Glomerular visceral epithelial cell (primary cell): ENCODE data around the gene YWHAQ.
A peak's percentile ranks its signal among the peaks of the same experiment; 100 is the strongest.
"Not testable (repeated sequence)": the region's sequence is repeated elsewhere in the genome, so short reads cannot be mapped to it uniquely, and the experiment has no call there.

Experiments
- DNase-seq: peaks from one replicate; pipeline ENCODE4 v3.0.0-alpha.2; 2016; ENCODE audit errors: extremely low spot score

Gene YWHAQ

DNA sequence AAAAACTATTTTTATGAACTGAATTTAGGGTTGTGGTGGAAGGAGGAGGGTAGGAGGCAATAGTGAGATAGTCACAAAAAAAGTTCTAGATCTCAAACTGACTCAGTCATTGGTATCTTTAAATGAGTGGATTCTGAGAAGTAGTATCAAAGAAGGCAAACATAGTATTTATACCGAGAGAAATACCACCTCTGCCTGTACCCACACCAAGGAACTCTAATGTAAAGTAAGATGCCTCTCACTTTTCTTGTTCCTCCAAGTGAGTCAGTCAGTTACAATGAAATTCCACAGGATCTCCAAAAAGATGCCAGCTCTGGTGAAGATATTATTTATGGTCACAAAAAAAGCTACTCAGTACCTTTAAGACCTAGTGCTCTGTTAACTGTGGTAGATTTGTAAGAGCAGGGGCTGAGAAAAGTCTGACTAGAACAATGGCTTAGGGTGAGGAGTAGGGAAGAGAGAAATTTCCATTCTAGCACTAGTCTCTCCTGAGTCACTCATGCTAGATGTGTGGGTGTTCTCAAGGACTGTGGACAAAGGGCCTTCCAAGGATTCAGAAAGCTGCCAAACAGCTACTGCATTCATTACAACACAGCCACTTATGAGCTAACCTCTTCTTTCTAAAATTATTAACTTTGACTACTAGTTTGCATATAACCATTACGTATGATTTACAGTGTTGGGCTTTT, 36.3 kb downstream of the YWHAQ start:
- DNase-seq = peak; percentile 75

DNA sequence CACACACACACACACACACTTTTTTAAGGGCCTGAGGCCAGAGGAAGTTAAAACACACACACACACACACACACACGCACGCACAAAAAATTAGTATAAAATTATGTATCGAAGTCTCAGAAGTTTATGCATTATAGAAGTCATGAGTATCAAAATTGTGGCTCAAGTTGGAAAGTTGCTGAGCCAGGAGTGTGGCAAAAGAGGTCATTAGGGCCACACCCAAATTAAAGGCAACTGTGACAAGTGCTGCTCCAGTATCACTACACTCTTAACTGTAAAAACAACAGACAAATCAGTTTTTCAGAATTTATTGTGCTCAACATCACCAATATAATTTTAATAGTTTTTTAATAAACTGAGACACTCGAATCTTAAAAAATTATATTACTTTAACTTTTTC, 36.9 kb downstream of the YWHAQ start:
- DNase-seq = no peak

DNA sequence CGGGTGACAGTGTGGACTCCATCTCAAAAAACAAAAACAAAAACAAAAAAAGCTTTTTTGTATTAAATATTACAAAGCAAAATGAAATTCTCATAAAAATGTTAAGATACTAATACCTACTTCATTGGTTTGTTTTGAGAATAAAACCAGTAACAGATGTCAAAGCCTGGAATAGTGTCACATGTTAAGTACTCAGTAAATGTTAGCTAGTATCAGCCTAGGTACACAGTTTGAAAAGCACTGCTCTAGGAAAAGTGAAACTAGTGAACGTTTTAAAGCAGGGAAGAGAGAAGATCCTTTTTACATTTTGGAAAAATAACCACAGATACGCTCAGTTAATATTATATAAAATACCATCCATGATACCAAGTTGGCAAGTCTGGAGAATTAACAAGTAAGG, 38.1 kb downstream of the YWHAQ start:
- no peak for DNase-seq

DNA sequence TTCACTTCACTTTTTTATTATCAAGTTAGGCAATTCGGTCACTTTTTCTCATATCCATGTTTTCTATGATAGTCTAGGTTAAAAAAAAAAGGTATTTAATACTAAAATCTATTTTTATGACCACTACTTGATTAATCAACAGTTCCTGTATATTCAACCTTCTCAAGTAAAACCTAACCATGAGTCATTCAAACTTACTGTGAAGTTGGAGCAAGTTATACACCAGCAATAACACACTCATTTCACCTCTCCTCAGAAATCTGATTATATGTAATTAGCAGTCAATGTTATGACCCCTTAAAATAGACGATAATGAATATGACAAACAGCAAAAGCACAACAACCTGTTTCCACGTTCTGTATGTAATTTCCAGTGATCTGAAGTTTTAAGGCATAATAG, 40.2 kb downstream of the YWHAQ start:
- DNase-seq = no peak

DNA sequence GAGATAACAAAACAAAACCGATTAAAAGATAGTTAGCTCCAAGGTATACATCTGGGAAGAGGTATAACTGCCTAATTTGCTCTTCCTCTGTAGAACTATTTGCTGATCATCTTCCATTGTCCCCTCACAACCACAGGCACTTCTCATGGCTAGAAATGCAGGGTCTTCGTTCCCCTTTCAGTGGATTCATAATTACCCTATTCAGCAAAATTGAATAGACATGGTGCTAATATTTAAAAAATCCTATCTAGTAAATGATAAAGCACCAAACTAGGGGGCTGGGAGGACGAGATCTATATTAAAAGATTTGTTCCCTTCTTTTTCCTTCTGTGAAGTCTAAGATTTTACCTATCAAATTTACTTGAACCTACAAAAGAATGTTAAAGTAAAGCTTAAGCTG, 44.3 kb downstream of the YWHAQ start:
- no peak for DNase-seq

DNA sequence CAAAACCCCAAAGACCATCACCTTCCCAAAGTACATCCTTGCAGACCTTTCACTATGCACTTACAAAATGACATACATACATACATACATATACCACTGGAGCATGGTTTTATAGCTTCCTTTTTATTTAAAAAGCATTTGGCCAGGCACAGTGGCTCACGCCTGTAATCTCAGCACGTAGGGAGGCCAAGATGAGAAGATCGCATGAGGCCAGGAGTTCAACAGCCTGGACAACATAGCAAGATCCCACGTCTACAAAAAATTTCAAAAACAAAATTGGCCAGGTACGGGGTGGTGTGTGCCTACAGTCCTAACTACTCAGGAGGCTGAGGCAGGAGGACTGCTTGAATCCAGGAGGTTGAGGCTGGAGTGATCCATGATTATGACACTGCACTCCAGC, 45.3 kb downstream of the YWHAQ start:
- DNase-seq = no peak

DNA sequence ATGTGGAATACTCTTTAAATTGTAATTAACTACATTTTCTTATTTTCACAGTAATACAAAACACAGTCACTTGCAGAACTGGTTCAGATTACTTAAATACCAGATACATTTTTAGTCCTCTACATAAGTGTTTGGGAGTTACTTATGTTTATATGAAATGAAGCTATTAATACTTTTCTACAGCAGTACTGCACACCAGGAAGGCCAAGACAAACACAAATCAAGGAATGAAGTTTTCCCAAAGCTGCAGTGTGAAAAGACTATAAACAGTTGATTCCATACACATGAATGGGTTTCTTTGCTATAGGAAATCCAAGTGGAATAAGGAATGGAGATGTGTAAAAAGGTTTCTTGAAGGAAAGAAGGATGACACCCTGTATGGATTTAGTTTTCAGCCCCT, 45.9 kb downstream of the YWHAQ start:
- not testable (repeated sequence) for DNase-seq

DNA sequence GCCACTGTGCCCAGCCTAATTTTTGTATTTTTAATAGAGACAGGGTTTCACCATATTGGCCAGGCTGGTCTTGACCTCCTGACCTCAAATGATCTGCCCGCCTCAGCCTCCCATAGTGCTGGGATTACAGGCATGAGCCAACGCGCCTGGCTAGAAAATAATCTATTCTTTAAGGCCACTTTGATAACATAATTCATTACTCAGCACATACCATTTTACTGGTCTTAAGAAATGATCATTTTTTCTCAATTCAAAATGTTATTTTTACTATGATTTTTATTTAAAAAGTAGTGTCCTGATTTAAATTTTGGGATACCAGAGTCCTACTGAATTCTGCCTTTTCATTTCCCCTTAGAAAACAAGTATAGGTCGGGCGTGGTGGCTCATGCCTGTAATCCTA, 48.2 kb downstream of the YWHAQ start:
- no peak for DNase-seq

DNA sequence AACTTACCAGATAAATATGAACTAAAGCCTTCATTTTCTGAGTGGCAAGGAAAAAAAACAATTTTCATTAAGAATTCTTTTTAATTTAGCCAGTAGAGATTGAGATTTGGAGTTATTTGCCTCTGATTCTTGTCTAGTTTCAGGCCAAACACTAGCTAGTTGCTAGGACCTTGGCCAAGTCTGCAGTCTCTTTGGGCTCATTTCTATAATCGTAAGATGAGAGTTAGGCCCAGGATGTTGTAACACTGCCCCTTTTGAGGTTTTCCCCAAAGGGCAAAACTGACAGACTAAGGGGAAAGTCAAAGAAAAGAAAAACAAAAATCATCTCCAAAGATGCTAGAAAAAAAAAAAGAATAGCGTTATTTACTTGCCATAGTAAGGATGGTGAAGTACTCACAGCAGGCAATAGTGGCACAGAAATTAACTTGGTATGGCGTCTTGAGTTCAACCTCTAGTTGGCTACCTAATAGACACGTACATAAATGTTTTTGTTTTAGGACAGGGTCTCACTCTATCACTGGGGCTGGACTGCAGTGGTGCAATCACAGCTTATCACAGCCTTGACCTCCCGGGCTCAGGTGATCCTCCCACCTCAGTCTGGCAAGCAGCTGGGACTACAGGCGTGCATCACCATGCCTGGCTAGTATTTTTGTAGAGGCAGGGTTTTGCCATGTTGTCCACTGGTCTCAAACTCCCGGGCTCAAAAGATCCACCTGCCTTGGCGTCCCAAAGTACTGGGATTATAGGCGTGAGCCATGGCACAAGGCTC, 52.1 kb downstream of the YWHAQ start:
- no peak for DNase-seq

DNA sequence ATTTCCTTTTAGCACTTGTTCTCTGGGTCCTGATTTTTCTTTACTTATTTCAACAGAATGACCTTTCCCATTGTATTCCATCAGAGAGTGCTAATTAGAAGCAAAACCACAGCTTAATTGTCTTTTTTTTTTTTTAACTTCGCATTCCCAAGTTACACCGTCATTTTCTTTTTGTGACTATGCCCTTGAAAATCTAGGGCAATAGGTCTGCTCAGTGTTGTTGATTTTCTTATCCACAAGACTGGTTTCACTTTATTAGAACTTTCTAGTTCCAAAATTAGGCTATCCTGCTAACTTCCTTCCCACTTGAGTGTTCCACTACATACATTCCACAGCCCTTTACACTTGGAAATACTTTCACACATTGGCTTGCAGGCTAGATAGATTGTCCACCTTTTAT, 56.5 kb downstream of the YWHAQ start:
- no peak for DNase-seq

DNA sequence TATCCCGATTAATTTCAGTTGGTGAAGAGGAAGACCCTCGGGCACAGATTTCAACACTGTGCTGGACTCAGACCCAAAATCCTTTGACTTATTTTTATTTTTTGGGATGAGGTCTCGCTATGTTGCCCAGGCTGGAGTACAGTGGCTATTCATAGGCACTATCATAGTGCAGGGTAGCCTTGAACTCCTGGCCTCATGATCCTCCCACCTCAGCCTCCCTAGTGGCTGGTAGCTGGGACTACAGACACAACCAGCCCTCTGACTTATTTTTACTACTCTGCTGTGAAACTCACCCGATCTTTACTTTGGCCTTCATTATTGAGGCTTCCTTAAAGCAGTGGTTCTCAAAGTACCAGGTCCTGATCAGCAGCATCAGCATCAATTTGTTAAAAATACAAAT, 57.0 kb downstream of the YWHAQ start:
- DNase-seq = no peak

DNA sequence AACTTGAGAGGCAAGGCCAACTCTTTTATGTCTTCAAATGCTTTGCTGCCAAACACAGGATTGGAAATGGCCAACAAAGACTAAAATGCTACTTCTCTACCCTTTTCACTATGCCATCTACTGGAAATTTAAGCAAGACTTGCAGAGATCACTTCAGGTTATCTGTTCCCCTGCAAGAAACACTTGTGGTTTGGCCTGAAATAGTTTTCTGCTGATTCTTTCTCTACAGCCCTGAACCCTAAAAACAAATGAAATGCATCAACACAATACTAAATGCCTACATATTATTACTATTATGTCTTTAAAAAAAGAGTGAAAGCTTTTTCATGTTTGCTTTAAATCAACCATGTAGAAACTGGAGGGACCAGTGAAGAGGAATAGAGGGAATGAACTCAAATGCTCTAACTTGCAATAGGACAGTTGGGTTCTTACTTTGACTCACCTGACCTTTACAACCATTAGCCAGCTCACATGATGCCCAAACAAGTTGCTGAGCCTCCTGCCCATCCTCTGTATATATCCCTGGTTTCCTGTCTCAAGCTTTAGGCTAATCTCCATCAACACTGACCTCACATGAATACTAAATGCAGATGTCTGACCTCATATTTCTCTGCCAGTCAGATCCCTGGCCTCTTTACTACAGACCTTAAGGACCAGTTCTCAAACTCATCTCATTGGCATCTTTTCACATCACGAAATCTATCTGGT, 57.6 kb downstream of the YWHAQ start:
- no peak for DNase-seq

DNA sequence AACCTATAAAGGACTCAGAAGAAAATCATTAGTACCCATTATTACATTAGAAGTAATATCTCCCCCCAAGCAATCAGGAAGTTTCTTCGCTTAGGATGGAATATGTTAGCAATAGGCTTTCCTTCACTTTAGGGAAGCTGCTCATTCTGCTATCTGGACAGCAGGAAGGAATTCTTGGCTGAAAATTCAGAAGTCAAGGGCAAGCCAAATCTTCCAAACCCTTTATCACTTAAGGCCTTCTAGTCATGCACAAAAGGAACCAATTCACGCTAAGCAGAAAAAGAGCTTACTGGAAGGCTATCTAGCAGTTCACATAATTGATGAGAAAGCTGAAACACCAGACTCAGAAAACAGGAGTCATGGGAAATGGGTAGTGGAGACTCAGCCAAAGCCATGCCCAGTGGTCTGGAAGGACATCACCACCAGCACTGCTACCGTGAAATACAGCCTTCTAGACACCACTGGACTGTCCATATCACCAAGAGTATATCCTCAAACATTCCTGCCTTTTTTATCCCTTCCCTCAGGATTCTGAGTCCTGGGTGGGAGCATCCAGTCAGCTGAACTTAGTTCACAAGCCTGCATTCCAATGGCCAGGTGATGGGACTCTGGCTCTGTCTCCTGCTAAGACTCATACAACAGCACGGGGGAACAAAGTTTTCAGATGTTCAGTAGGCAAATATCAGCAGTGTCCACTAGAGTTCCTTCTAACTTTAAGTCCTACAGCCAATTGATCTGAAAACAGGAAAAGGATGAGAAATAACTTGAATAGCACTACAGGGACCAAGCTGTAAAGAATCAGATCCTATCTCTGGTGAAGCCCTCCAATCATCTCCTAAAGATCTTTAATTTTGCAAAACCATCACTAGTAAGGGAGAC, 60.4 kb downstream of the YWHAQ start:
- no peak for DNase-seq

DNA sequence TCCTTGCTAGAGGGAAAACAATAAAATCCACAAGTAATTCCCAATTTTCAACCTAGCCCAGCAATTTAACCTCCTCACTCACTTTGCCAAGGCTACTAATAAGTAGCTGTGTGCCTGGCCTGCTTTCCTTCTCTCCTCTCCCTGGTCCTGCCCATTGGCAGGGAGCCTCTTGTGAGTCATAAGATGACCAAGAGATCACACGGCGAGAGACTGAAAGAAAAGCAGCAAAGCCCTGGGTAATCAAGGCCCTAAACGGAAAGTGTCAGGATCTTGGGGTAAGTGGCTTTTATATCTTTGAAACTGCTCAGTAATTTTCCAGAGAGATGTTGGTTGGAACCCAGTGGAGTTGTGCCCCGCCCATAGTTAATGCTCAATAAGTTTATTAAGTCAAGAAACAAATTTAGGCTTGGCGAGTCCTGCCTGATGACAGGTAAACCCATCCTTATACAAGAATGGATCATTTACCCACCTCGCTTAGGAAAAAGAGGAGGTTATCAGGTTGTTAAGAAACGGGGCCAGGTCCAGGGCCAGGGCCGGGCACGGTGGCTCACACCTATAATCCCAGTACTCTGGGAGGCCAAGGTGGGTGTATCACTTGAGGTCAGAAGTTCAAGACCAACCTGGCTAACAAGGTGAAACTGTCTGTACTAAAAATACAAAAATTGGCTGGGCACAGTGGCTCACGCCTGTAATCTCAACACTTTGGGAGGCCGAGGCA, 65.2 kb downstream of the YWHAQ start:
- DNase-seq = peak; percentile 78

DNA sequence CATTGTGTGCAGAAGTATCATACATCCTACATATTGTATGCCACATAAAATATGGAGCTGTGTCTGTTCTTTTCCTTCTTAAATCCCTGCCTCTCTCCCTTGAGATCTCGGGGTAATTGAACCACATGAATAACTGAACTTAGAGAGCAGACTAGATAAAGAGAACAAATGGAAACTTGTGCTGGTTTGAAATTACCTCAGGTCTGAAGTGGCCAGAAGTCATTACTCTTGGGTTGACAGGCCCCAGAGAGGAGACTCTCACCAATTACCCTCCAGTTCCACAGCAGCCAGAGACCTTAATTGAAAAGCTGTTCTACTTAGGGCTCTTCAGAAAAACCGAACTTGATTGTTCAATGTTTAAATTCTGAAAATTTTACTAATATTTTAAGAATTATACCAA, 70.2 kb downstream of the YWHAQ start:
- no peak for DNase-seq

DNA sequence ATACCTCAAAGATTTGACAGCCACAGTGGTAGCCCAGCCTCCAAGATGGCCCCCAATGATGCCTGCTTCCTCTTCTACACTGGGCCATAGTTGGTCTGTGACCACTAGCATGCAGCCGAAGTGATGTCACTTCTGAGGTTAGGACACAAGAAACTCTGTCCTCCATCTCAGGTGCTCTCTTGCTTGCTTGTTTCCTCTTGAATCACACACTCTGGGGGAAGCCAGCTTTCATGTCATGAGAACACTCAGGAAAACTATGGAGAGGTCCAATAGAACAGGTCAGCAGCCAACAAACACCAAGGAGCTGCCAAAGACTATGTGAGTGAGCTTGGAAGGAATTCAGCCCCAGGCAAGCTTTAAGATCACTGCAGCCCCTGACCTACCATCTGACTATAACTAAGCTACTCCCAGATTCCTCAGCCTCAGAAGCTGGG, 71.8 kb downstream of the YWHAQ start:
- no peak for DNase-seq

DNA sequence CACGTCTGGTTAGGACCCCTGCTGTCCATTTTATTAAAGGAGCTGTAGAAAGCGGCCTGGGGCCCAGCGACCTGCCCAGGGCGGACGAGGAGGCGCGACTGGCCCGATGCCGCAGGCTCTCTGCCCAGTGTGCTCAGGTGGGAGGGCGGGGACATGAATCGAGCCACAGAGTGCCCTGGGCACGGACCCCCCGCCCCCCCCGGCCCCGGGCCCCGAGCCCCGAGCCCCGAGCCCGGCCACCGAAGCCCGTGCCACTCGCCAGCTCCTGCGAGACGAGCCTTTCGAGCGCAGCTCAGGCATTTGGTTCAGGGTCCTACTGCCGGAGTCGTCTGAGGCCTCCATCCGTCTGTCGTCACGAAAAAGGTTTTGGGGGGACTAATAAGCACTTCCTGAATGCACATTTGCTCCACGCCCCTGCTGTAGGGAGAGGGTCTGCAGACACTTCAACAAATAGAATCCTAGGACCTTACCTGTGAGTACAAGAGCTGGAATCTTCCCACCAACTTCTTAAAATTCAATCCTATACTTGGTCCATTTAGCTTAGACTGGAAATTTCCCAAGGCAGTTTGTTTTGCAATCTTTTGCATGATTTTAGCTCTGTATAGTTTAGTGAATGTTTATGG, 74.6 kb downstream of the YWHAQ start:
- DNase-seq = no peak

DNA sequence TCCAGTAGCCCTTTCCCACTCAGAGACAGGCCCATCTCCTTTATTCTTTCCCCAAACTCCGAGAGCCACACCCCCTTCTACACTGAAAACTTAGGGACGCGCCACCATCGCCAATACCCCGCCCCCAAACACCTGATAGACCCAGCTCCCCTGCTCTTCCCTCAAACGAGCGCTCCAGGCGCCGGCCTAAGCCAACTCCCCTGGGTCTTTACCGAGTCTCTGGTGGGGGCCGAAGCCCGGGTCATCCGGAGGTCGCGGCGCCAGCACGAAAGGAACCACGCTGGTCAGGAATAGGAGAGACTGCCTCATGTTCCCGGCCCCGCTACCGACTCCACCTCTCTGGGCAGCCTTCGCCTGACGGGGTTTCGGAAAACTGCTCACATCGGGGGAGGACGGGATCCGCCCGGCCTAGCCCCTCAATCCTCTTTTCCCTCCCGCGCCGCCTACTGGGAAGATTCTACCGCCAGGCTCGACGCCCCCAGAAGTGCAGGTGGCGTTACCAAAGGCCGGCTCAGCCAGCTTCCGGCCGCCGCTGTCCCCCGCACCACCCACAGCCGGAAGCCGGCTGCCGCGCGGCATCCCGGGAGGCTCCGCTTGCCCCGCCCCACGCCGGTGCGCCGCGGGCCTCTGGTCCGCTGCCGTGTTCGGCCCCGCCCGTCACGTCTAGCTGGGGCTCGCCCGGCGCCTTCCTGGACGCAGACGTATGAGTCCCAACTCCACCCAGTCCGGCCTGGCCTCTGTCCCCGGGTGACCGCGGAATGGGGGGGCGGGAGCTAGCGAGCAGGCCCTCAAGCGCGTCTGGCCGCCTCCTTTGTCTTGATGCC, 75.3 kb downstream of the YWHAQ start, which contains the start of gene ADAM17:
TSS of gene ADAM17 (minus strand) at position 534 of the 824 bp plus-strand sequence. CDS start at position 309, 225 bp downstream.
- DNase-seq = peak; percentile 96

DNA sequence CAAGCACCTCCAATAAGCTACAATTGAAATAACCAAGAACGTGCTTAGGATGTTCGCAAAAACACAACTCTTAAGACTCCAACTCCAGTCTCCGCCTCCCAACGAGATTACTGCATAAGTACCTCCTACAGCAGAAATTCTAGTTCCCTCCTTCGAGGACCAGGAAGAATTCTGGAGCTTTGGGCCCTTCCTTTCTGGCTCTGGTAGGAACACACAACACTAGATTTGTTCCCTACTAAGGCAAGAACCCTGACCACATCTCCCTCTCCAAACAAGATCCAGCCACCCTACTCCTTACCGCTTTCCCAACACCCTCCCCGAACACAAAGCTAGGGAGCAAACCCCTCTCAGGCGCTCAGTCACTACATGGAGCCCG, 75.9 kb downstream of the YWHAQ start:
- peak; percentile 67 for DNase-seq
